ENCODE results near the gene NFIX.

DNA sequence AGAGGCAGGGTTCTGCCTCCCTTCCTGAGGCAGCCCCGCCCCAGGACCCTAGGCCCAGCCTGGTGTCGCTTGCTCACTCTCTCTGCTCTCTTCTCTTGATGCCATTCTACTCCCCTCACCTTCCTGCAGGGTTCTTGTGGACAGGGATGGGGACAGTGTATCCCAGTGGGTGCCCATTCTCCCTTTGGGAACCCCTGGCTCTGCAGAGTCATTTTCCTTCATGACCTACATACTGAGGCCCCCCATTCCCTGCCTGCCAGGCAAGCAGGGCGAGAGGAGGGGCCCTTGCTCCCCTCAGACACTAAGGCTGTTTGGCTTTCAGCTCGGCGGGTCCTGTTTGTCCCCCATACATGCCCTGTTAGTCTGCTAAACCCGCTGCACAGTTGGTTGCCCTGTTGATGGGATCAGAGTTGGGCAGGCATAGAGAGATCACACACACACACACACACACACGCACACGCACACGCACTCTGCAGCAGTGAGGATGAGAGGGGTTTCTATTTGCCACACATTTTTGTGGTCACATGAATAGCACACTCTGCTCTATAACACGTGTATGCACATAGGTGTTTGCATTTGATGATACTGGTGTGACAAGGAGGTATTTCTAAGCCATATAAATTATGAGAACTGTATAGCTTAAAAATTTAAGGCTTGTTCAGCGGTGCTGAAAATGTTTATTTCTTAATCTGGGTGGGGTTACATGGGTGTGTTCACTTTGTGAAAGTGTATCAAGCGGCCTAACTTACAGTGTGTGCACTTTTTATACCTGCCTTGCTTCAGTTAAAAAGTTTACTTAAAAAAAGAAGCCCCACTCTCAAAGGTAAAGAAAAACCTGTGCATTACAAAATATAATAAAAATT, 20.3 kb downstream of the NFIX start:
- TF ChIP-seq CTCF (conservative IDR thresholded peaks at IDR 0.05) (no peak), ZFX (IDR thresholded peaks at IDR 0.05) (no peak)

All from C4-2B (cell line).